GM19397 (cell line): ENCODE measurements around the gene TPD52L2.

Source experiments
- ATAC-seq: cut with Tn5 transposase; IDR thresholded peaks from one replicate; pipeline ENCODE4 v1.9.1; 2021; ENCODE audit warnings: mild to moderate bottlenecking, moderate library complexity; ENCODE audit not compliant: unreplicated experiment

TPD52L2 gene

GRCh38 chr20:63930971-63931553 is 66.0 kb downstream of the TPD52L2 start:
- ATAC-seq, result no peak

- ATAC-seq, result no peak
These were observed 66.7 kb downstream of the TPD52L2 start for GRCh38 chr20:63931735-63932134.

GRCh38 chr20:63932606-63933160 is 67.6 kb downstream of the TPD52L2 start:
- no peak for ATAC-seq

GRCh38 chr20:63933646-63934045 is 68.6 kb downstream of the TPD52L2 start:
- no peak for ATAC-seq

GRCh38 chr20:63934271-63935068 is 69.4 kb downstream of the TPD52L2 start:
- no peak for ATAC-seq

GRCh38 chr20:63935447-63935846 is 70.4 kb downstream of the TPD52L2 start:
- ATAC-seq, result no peak

- ATAC-seq, result no peak
These were observed 72.5 kb downstream of the TPD52L2 start for GRCh38 chr20:63937596-63937995.

- no peak for ATAC-seq
These were observed 74.2 kb downstream of the TPD52L2 start for GRCh38 chr20:63939061-63939935.

- ATAC-seq, result no peak
These were observed 75.0 kb downstream of the TPD52L2 start for GRCh38 chr20:63940071-63940471.

- ATAC-seq, result no peak
These were observed 75.6 kb downstream of the TPD52L2 start for GRCh38 chr20:63940472-63941266.
